ENCODE measurements around the gene CIROP. TPM values are rescaled to one million over a fixed set of nuclear protein-coding genes. Genes with fewer than 3 reads are reported as not detected.

The CIROP gene
- total RNA-seq, 2 donors from 2014 or later, result 0.64 to 1.4 TPM

- peaks cover 10% of the 10 kb centered on the region for H3K4me1 ChIP-seq (ENCODE audit: control insufficient read depth, insufficient read depth, low read length)
- no peak overlapping the region for H3K27ac Mint-ChIP-seq
These were observed 19.7 kb upstream of the CIROP start for GRCh38 chr14:23124337-23124954.

GRCh38 chr14:23123419-23123818 is 18.6 kb upstream of the CIROP start:
- WGBS, 2 experiments (ENCODE audit: insufficient coverage in 1 of 2, insufficient read length in 1 of 2), result 92 to 98% methylated on average over 5 to 8 of the region's 8 CpGs
- no peak for DNase-seq
- H3K27me3 Mint-ChIP-seq (ENCODE audit: insufficient read depth), result no peaks in the 10 kb centered on the region
- no peaks in the 10 kb centered on the region for H3K9me3 Mint-ChIP-seq
- H3K36me3 ChIP-seq (ENCODE audit: control insufficient read depth, insufficient read depth, low read length), result no peaks in the 10 kb centered on the region
- no peak for TF ChIP-seq CTCF (conservative IDR thresholded peaks at IDR 0.05)
- H3K4me3 ChIP-seq (ENCODE audit: low read length), result no peak overlapping the region
- no peak overlapping the region for H3K9ac ChIP-seq (ENCODE audit: extremely low read depth, low read length, poor library complexity, severe bottlenecking)
- peaks cover 42% of the 10 kb centered on the region for H3K4me1 Mint-ChIP-seq
- H3K27ac ChIP-seq (ENCODE audit: low read depth, low read length), result no peak overlapping the region
- peaks cover 12% of the 10 kb centered on the region for H3K4me1 ChIP-seq (ENCODE audit: control insufficient read depth, insufficient read depth, low read length)
- H3K27ac Mint-ChIP-seq, result no peak overlapping the region
- no peaks in the 10 kb centered on the region for H3K27me3 ChIP-seq (ENCODE audit: control insufficient read depth, insufficient read depth, low read length, poor library complexity, severe bottlenecking)
- H3K9me3 ChIP-seq (ENCODE audit: control insufficient read depth, low read length), result no peaks in the 10 kb centered on the region
- peaks cover 7% of the 10 kb centered on the region for H3K36me3 Mint-ChIP-seq (ENCODE audit: low read depth)
- no peak overlapping the region for H3K4me3 Mint-ChIP-seq

More at GRCh38 chr14:23124337-23124954, 19.7 kb upstream of the CIROP start:
- Histone ChIP-seq H3K9me3 (ENCODE audit: control insufficient read depth, low read length) (no peaks in the 10 kb centered on the region), H3K9ac (ENCODE audit: extremely low read depth, low read length, poor library complexity, severe bottlenecking) (no peak overlapping the region), H3K27me3 (ENCODE audit: control insufficient read depth, insufficient read depth, low read length, poor library complexity, severe bottlenecking) (no peaks in the 10 kb centered on the region), H3K4me3 (ENCODE audit: low read length) (no peak overlapping the region), H3K36me3 (ENCODE audit: control insufficient read depth, insufficient read depth, low read length) (no peaks in the 10 kb centered on the region), H3K27ac (ENCODE audit: low read depth, low read length) (no peak overlapping the region)
- 93 to 94% methylated on average over 9 to 13 of the region's 13 CpGs for WGBS, 2 experiments (ENCODE audit: insufficient coverage in 1 of 2, insufficient read length in 1 of 2)
- TF ChIP-seq CTCF (conservative IDR thresholded peaks at IDR 0.05), result no peak
- peaks cover 38% of the 10 kb centered on the region for H3K4me1 Mint-ChIP-seq
- no peaks in the 10 kb centered on the region for H3K9me3 Mint-ChIP-seq
- no peak for DNase-seq
- peaks cover 7% of the 10 kb centered on the region for H3K36me3 Mint-ChIP-seq (ENCODE audit: low read depth)
- no peak overlapping the region for H3K4me3 Mint-ChIP-seq
- no peaks in the 10 kb centered on the region for H3K27me3 Mint-ChIP-seq (ENCODE audit: insufficient read depth)

- H3K27me3 ChIP-seq (ENCODE audit: control insufficient read depth, insufficient read depth, low read length, poor library complexity, severe bottlenecking), result no peaks in the 10 kb centered on the region
These were observed 17.3 kb upstream of the CIROP start for GRCh38 chr14:23122086-23122485.

More at GRCh38 chr14:23122086-23122485, 17.3 kb upstream of the CIROP start:
- Histone ChIP-seq H3K27ac (ENCODE audit: low read depth, low read length) (no peak overlapping the region), H3K4me3 (ENCODE audit: low read length) (no peak overlapping the region), H3K36me3 (ENCODE audit: control insufficient read depth, insufficient read depth, low read length) (no peaks in the 10 kb centered on the region), H3K9ac (ENCODE audit: extremely low read depth, low read length, poor library complexity, severe bottlenecking) (no peak overlapping the region), H3K4me1 (ENCODE audit: control insufficient read depth, insufficient read depth, low read length) (peaks cover 12% of the 10 kb centered on the region), H3K9me3 (ENCODE audit: control insufficient read depth, low read length) (no peaks in the 10 kb centered on the region)
- no peak for TF ChIP-seq CTCF (conservative IDR thresholded peaks at IDR 0.05)
- Mint-ChIP-seq H3K4me1 (peaks cover 42% of the 10 kb centered on the region), H3K27ac (no peak overlapping the region), H3K4me3 (no peak overlapping the region), H3K27me3 (ENCODE audit: insufficient read depth) (peaks cover 4% of the 10 kb centered on the region), H3K36me3 (ENCODE audit: low read depth) (no peaks in the 10 kb centered on the region), H3K9me3 (no peaks in the 10 kb centered on the region)
- WGBS, 2 experiments (ENCODE audit: insufficient coverage in 1 of 2, insufficient read length in 1 of 2), result 93 to 96% methylated on average over 5 to 6 of the region's 6 CpGs
- no peak for DNase-seq

All from endodermal cell (in vitro differentiated cells).